Astrocyte of the spinal cord (primary cell): Measurements from ENCODE around the gene B4GALNT2.
A peak's percentile ranks its signal among the peaks of the same experiment; 100 is the strongest.
"Not testable (repeated sequence)": the region's sequence is repeated elsewhere in the genome, so short reads cannot be mapped to it uniquely, and the experiment has no call there.

Source experiments
- DNase-seq: peaks from one replicate; pipeline ENCODE4 v3.0.0; 2011; ENCODE audit warnings: low read depth, low spot score
- H3K4me3 ChIP-seq: 2 replicates; pipeline ENCODE4 v1.5.1; 2011; ENCODE audit warnings: low read depth, mild to moderate bottlenecking, low read length, moderate library complexity
- CTCF ChIP-seq: IDR thresholded peaks from 2 replicates; pipeline ENCODE4 v1.5.1; 2012; ENCODE audit warnings: low read depth, mild to moderate bottlenecking, low read length, inconsistent platforms
- in situ Hi-C: cut with HindIII; loops from 2 replicates; pipeline ENCODE4 v1.10.0; 2017; ENCODE audit warnings: low sequenced_read_pairs

Gene B4GALNT2

GRCh38 chr17:49157784-49158183 is 25.2 kb downstream of the B4GALNT2 start:
- no peak for DNase-seq

GRCh38 chr17:49162866-49163265 is 30.3 kb downstream of the B4GALNT2 start:
- in situ Hi-C loops = no loop called here
- TF ChIP-seq CTCF = no peak
- DNase-seq = no peak
- H3K4me3 ChIP-seq = no peak overlapping the region

More at GRCh38 chr17:49157784-49158183, 25.2 kb downstream of the B4GALNT2 start:
- no peak for TF ChIP-seq CTCF
- in situ Hi-C loops = no loop called here
- no peak overlapping the region for H3K4me3 ChIP-seq

GRCh38 chr17:49165143-49165542 is 32.6 kb downstream of the B4GALNT2 start:
- H3K4me3 ChIP-seq = no peak overlapping the region
- no peak for DNase-seq
- TF ChIP-seq CTCF = no peak
- in situ Hi-C loops = no loop called here

GRCh38 chr17:49168706-49169105 is 36.1 kb downstream of the B4GALNT2 start:
- in situ Hi-C loops = no loop called here
- DNase-seq = no peak
- no peak for TF ChIP-seq CTCF
- H3K4me3 ChIP-seq = no peak overlapping the region

- no peak for TF ChIP-seq CTCF
- DNase-seq = no peak
- H3K4me3 ChIP-seq = no peak overlapping the region
- in situ Hi-C loops = no loop called here
Measured at GRCh38 chr17:49170216-49170615, 37.6 kb downstream of the B4GALNT2 start.

GRCh38 chr17:49170711-49171110 is 38.1 kb downstream of the B4GALNT2 start:
- in situ Hi-C loops, H3K4me3 ChIP-seq, DNase-seq: not testable (repeated sequence)

- in situ Hi-C loops, DNase-seq, H3K4me3 ChIP-seq: not testable (repeated sequence)
Measured at GRCh38 chr17:49175978-49176377, 43.4 kb downstream of the B4GALNT2 start.

- no peak overlapping the region for H3K4me3 ChIP-seq
- peak; percentile 43 for DNase-seq
- peak; percentile 85 for TF ChIP-seq CTCF
- in situ Hi-C loops = no loop called here
Measured at GRCh38 chr17:49180303-49180702, 47.7 kb downstream of the B4GALNT2 start.
